Cardiac muscle cell (in vitro differentiated cells and primary cell): ENCODE data around the gene TMEM237. TPM values are rescaled to one million over a fixed set of nuclear protein-coding genes. Genes with fewer than 3 reads are reported as not detected.

Experiments
- DNase-seq, 2 donors: peaks; one replicate each; pipeline versions ENCODE4 v3.0.0 to v3.0.0-alpha.2; 2010 to 2017; ENCODE audit warnings: low read depth in 1 of 2, low spot score in 1 of 2
- H3K27ac ChIP-seq: fragments of 200-600 bp; sonication (generic); 2 replicates; pipeline ENCODE4 v1.5.1; 2016
- H3K27me3 ChIP-seq: fragments of 200-600 bp; sonication (generic); 2 replicates; pipeline ENCODE4 v1.6.0; 2016; ENCODE audit warnings: control low read depth
- H3K36me3 ChIP-seq: fragments of 200-600 bp; sonication (generic); 2 replicates; pipeline ENCODE4 v1.5.1; 2016; ENCODE audit warnings: control low read depth
- H3K4me1 ChIP-seq: fragments of 200-600 bp; sonication (generic); 2 replicates; pipeline ENCODE4 v1.8.1; 2017; ENCODE audit warnings: low read depth, mild to moderate bottlenecking, mixed run types
- H3K4me3 ChIP-seq: fragments of 200-600 bp; sonication (generic); 2 replicates; pipeline ENCODE4 v1.5.1; 2016; ENCODE audit warnings: mild to moderate bottlenecking
- H3K9me3 ChIP-seq: fragments of 200-600 bp; sonication (generic); 2 replicates; pipeline ENCODE4 v1.5.1; 2017; ENCODE audit warnings: low read depth, mild to moderate bottlenecking, control low read depth
- CTCF ChIP-seq: IDR thresholded peaks from 2 replicates; pipeline ENCODE4 v1.5.1; 2012; ENCODE audit warnings: low read depth, mild to moderate bottlenecking, low read length
- polyA plus RNA-seq: library from polyadenylated mRNA; unstranded; fragments of >200 nt; fragmentation: Nextera tagmentation; extraction: Ambion mirVana; gene quantifications from 2 replicates; pipeline ENCODE4 v1.2.1, GENCODE V29; 2016
- total RNA-seq: library from RNA; depleted of rRNA; stranded (reverse); fragments of >200 nt; gene quantifications from 2 replicates; pipeline ENCODE4 v1.2.3, GENCODE V29; 2016

Gene TMEM237
- total and polyA plus RNA-seq, 2 experiments from 2014 or later: 23.5 to 44.0 TPM

- peak; percentile 70 for TF ChIP-seq CTCF
Measured at GRCh38 chr2:201618744-201619662, 24.3 kb downstream of the TMEM237 start.

GRCh38 chr2:201608021-201608420 lies 35.3 kb downstream of the TMEM237 start:
- no peak for DNase-seq
- no peaks in the 10 kb centered on the region for H3K4me1 ChIP-seq
- H3K27ac ChIP-seq: no peak overlapping the region
- H3K9me3 ChIP-seq: no peaks in the 10 kb centered on the region
- no peak for TF ChIP-seq CTCF
- peaks cover 3% of the 10 kb centered on the region for H3K27me3 ChIP-seq
- no peaks in the 10 kb centered on the region for H3K36me3 ChIP-seq
- H3K4me3 ChIP-seq: no peak overlapping the region

More at GRCh38 chr2:201618744-201619662, 24.3 kb downstream of the TMEM237 start:
- H3K4me3 ChIP-seq: no peak overlapping the region
- peaks cover under 1% of the 10 kb centered on the region for H3K36me3 ChIP-seq
- no peaks in the 10 kb centered on the region for H3K4me1 ChIP-seq
- DNase-seq: peak in 1 of 2 donors; percentile 92
- no peaks in the 10 kb centered on the region for H3K27me3 ChIP-seq
- no peak overlapping the region for H3K27ac ChIP-seq
- H3K9me3 ChIP-seq: no peaks in the 10 kb centered on the region

DNA sequence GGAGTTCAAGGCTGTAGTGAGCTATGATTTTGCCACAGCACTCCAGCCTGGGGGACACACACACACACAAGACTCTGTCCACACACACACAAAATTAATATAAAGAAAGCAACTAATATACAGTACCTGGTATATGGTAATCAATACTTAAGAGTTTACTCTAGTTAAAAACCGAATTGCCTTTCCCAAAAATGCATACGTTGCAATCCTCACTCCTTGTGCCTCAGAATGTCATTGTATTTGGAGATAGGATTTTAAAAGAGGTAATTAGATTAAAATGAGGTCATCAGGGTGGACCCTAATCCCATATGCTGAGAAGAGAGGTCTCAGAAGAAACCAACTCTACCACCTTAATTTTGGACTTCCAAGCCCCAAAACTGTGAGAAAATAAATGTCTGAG lies 35.7 kb downstream of the TMEM237 start:
- Histone ChIP-seq H3K9me3 (no peaks in the 10 kb centered on the region), H3K27ac (no peak overlapping the region), H3K4me3 (no peak overlapping the region), H3K36me3 (no peaks in the 10 kb centered on the region), H3K4me1 (no peaks in the 10 kb centered on the region), H3K27me3 (peaks cover 3% of the 10 kb centered on the region)
- DNase-seq: no peak
- TF ChIP-seq CTCF: no peak

DNA sequence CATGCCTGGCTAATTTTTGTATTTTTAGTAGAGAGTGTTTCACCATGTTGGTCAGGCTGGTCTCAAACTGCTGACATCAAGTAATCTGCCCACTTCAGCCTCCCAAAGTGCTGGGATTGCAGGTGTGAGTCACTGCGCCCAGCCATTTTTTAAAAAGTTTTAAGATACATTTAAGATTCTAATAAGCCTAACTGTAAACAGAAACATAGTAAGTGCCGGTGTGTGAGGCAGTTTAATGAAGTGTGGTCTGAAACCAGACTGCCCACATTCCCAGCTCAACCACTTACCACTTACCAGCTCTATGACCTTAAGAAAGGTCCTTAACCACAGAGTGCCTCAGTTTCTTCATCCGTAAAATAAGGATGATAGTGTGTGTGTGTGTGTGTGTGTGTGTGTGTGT lies 42.4 kb downstream of the TMEM237 start:
- H3K36me3 ChIP-seq: no peaks in the 10 kb centered on the region
- no peaks in the 10 kb centered on the region for H3K4me1 ChIP-seq
- H3K27ac ChIP-seq: no peak overlapping the region
- no peak for TF ChIP-seq CTCF
- no peaks in the 10 kb centered on the region for H3K9me3 ChIP-seq
- DNase-seq: no peak
- H3K4me3 ChIP-seq: no peak overlapping the region
- H3K27me3 ChIP-seq: peaks cover 3% of the 10 kb centered on the region

GRCh38 chr2:201597397-201597796 lies 45.9 kb downstream of the TMEM237 start:
- Histone ChIP-seq H3K27ac (no peak overlapping the region), H3K4me3 (no peak overlapping the region), H3K36me3 (no peaks in the 10 kb centered on the region), H3K4me1 (no peaks in the 10 kb centered on the region), H3K9me3 (no peaks in the 10 kb centered on the region), H3K27me3 (no peaks in the 10 kb centered on the region)
- no peak for DNase-seq
- TF ChIP-seq CTCF: no peak
